NCI-H2107 (cell line): Measurements from ENCODE around the gene KNG1.
"Not testable (repeated sequence)": the region's sequence is repeated elsewhere in the genome, so short reads cannot be mapped to it uniquely, and the experiment has no call there.

Experiments used
- DNase-seq: peaks from one replicate; lab custom pipeline; 2025; lab: John Stamatoyannopoulos, UW

KNG1 gene

GRCh38 chr3:186710694-186711093 lies 6.5 kb upstream of the KNG1 start:
- DNase-seq: not testable (repeated sequence)

DNA sequence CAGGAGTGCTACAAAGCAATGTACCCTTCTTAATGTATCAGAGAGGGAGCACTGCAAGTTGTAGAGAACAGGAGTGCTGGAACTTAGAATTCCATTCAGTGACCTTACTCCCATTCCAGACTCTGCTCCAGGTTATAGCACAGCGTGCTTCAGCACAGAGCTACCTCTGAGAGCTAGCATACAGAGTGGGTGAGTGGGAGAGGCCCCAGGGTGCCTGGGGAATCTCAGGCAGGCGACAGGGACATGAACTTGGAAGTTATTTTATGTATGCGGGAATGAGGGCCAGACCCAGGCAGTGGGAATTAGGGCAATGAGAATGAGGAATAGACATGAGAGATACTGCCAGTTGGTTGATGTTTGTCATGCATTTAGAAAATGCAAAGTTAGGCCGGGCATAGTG lies 3.7 kb upstream of the KNG1 start:
- DNase-seq: no peak

- DNase-seq: no peak
Measured at GRCh38 chr3:186719945-186720739, 3.0 kb downstream of the KNG1 start.

DNA sequence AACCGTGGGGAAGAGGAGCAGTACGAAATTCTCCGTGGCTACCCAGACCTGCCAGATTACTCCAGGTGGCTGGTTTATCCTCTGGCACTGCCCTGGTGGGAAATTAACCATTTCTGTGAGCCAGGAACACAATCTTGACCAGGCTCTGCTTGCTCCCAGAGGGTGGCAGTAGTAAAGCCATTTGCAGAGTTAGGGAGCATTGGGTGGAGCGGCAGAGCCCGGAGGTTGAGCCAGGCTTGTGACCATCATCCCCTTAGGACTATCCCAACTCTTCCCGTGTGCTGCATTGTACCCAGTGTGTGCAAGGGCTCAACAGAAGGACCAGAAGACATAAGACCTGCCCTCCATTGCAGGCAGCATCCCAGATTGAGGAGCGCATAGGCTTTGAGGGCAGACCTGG lies 5.3 kb downstream of the KNG1 start:
- no peak for DNase-seq

DNA sequence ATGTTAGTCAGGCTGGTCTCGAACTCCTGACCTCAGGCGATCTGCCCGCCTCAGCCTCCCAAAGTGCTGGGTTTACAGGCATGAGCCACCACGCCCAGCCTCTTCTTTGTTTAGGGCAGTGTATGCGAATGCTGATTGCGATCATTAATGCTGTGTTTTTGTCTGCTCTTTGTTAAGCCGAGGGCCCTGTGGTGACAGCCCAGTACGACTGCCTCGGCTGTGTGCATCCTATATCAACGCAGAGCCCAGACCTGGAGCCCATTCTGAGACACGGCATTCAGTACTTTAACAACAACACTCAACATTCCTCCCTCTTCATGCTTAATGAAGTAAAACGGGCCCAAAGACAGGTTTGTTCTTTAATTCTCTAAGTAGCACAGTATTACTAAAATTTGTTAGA lies 7.8 kb downstream of the KNG1 start:
- DNase-seq: no peak

GRCh38 chr3:186732169-186732766 lies 15.1 kb downstream of the KNG1 start:
- DNase-seq: no peak

DNA sequence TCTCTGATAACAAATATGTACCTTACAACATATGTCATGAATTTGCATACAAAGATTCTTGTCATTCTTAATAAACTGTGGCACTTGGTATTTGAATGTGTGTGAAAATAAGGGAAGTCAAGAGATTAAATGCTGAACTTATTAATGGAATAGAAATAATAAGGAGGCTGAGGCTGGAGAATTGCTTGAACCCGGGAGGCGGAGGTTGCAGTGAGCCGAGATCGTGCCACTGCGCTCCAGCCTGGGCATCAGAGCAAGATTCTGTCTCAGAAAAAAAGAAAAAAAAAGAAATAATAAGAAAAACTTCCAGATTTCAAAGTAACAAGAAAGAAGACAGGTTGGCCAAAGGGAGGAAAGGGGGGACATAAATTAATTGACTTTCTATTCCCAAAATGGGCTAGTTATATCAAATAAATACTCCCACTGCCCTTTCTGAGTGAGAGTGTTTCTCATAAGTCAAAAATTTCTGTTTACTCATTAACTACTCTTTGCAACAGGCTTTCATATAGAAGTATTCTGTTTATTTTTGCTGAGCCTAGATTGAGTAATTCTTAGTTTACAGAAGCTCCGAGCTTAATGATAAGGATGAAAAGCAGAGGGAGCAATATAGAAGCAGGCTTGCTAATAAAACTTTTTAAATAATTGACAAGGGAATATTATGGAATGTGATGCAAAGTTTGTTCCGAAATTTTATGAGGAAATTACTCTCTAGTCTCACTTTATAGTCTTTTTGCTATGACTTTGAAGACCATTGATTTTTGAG lies 25.6 kb downstream of the KNG1 start:
- DNase-seq: no peak

DNA sequence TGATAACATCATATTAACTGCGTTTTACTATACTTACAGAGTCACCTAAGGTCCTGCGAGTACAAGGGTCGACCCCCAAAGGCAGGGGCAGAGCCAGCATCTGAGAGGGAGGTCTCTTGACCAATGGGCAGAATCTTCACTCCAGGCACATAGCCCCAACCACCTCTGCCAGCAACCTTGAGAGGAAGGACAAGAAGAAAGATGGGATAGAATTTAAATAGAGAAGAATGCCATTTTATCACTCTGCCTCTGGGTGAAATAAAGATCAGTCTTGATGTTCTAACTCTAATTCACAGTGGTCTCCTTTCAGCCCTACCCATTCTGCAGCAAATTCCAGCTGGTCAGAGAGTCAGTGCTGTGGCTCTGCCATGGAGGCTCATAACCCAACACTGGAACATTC lies 26.5 kb downstream of the KNG1 start:
- no peak for DNase-seq

DNA sequence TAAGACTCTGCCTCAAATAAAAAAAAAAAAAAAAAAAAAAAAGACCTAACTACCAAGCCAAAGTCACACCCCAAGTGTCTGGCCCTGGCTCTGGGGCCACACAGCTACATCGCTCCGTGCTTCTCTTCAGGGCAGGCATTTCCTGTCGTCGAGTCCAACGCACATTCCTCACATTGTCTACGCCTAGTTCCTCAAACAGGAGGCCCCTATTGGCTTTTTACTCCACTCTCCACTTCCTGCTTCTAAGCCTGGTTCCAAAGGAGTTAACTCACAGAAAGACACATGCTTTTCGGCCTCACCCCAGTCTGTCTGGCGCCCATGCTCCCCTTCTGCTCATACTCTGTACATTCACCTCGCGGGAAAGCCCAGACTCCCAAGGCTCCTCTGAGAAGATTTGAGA lies 28.8 kb downstream of the KNG1 start:
- no peak for DNase-seq

DNA sequence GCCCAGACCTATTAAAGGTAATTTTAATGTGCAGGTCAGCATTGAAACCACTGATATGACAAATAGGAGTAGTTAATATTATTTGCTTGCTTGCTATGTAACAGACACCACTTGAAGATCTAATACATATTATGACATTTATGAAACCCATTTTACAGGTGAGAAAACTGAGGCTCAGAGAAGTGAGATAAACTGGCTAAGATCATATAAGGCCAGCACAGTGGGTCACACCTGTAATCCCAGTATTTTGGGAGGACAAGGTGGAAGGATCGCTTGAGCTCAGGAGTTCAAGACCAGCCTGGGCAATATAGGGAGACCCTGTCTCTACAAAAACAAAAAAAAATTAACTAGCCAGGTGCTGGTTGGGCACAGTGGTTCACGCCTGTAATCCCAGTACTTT lies 33.2 kb downstream of the KNG1 start:
- no peak for DNase-seq

GRCh38 chr3:186751480-186751879 lies 34.3 kb downstream of the KNG1 start:
- DNase-seq: no peak

DNA sequence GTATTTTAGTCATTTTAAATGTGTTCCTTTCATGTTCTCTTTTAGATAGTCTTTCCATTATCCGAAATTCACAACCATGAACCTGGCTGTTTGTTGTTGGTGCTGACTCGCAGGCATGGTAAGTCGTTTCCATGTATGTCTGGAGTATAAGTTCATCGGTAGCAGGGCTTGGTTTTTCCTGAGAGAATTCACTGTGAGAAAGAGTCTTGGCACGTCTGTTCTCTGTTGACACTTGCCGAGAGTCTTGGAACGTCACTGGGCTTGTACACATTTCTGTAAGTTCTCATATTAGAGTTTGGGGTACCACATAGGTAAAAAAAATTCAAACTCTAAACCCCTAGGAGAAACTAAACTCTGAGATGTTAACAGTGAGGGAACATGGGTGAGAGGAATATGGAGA lies 36.8 kb downstream of the KNG1 start:
- DNase-seq: no peak

GRCh38 chr3:186754871-186755270 lies 37.7 kb downstream of the KNG1 start:
- no peak for DNase-seq

DNA sequence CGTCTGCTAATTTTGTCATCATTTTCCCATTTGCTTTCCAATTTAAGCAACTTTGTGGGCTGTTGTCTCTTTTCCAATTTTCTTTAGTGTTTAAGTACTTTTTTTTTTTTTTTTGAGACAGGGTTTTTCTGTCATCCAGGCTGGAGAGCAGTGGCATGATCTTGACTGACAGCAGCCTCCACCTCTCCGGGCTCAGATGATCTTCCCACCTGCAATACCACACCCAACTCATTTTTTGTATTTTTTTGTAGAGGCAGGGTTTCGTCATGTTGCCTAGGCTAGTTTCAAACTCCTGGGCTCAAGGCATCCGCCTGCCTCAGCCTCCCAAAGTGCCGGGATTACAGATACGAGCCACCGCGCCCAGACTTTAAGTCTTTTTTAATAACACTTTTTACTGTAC lies 40.1 kb downstream of the KNG1 start:
- DNase-seq: no peak

DNA sequence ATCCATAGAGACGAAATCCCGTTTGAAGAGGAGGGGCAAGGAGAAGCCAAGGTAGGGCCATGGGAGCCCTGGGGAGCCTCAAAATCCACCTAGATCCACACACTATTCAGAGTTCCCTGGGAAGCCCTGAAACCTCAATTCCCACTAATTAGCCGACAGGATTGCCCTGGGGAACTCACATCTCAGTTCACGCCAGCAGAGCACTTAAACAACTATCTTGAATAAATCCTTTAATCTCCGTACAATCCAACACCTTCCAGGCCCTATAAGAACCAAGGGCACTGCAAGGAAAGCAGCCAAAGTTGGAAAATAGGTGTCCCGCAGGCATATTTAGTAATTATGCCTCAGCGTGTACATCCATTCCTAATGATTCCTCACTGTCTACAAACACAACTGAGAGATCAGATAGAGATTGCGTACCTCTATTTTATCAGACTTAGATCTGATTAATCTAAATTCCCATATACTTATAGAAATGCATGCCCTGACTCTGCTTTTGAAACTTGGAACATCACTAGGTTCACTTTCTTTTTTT lies 40.6 kb downstream of the KNG1 start:
- no peak for DNase-seq

DNA sequence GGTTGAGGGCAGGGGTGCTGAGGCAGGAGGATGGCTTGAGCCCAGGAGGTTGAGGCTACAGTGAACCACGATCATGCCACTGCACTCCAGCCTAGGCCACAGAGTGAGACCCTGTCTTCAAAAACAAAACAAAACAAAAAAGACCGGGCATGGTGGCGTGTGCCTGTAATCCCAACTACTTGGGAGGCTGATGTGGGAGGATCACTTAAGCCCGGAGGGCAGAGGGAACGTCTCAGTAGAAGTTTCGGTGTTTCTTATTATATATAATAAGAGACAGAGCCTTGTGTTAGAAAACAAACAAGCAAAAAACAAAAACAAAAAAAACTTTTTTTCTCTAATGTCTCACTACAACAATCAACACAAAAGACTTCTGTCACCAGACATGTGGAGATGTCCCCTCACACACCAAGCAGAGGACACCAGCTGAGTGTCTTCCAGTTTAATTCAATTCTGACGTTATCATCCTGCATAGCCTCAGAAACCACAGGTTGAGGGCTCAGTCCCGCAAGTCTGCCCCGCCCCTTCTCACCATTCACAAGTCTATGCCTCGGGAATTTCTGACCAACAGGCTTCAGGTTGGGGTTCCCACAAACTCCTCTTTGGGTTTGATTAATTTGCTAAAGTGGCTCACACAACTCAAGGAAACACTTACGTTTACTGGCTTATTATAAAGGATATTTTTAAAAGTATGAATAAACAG lies 42.2 kb downstream of the KNG1 start:
- DNase-seq: no peak

DNA sequence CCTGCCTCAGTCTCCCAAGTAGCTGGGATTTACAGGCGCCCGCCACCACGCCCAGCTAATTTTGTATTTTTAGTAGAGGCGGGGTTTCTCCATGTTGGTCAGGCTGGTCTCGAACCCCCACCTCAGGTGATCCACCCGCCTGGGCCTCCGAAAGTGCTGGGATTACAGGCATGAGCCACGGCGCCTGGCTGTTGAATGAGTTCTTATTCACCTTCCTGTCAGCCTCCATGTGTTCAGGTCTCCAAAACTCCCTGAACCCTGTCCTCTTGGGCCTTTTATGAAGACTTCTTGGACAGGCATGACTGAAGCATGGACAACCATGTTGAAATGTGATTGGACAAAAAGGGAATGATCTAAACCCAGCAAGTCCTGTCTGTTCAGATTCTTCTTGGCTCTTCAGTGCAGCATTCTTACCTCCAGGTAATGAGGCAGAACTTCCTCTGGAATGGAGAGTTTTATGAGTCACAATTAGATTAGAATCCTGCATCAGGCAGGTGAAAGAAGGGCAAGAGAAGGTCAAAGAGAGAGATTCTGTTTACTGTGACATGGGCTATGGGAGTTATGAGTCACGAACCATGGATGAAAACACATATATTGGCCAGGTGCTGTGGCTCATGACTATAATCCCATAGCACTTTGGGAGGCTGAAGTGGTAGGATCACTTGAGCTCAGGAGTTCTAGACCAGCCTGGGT lies 43.1 kb downstream of the KNG1 start:
- DNase-seq: no peak

GRCh38 chr3:186760897-186761447 lies 43.8 kb downstream of the KNG1 start:
- DNase-seq: no peak

GRCh38 chr3:186772281-186772694 lies 55.1 kb downstream of the KNG1 start:
- DNase-seq: no peak

- no peak for DNase-seq
Measured at GRCh38 chr3:186772701-186773417, 55.7 kb downstream of the KNG1 start.

- DNase-seq: no peak
Measured at GRCh38 chr3:186775999-186776398, 58.8 kb downstream of the KNG1 start.
